ENCODE measurements around the gene AGBL3. TPM values are rescaled to one million over a fixed set of nuclear protein-coding genes. Genes with fewer than 3 reads are reported as not detected.
A peak's percentile ranks its signal among the peaks of the same experiment; 100 is the strongest.

Gene AGBL3
- total and polyA plus RNA-seq, 9 of the 15 experiments (the other 6 are each of a cell fraction or from before 2014, with no cell fraction given): 0.54 to 2.9 (median 1.7) TPM

- TF ChIP-seq JUNB (CRISPR knock-in tag; conservative IDR thresholded peaks at IDR 0.05) (no peak), YY1 (IDR thresholded peaks at IDR 0.05; ENCODE audit: borderline replicate concordance in 1 of 3, control insufficient read depth in 1 of 3, extremely low read depth in 1 of 3, insufficient read depth in 3 of 3, insufficient read length in 1 of 3, insufficient replicate concordance in 2 of 3, low read depth in 1 of 3, low read length in 2 of 3) (no peak), NFYB (IDR thresholded peaks at IDR 0.05; ENCODE audit: extremely low read depth, insufficient read length) (no peak), DACH1 (IDR thresholded peaks at IDR 0.05; ENCODE audit: partially characterized antibody) (no peak), ZNF740 (CRISPR knock-in tag; IDR thresholded peaks at IDR 0.05) (no peak), ZNF740 (tag; IDR thresholded peaks at IDR 0.05) (no peak), MED1 (CRISPR knock-in tag; IDR thresholded peaks at IDR 0.05; ENCODE audit: borderline replicate concordance) (no peak), RNF219 (CRISPR knock-in tag; IDR thresholded peaks at IDR 0.05) (no peak), HDAC3 (IDR thresholded peaks at IDR 0.05; ENCODE audit: borderline replicate concordance, partially characterized antibody) (peak; percentile 7), THRAP3 (IDR thresholded peaks at IDR 0.05; ENCODE audit: borderline replicate concordance) (0 out of 2 replicates have a peak, but pooled peaks have one; percentile 80), ARID1B (IDR thresholded peaks at IDR 0.05) (0 out of 2 replicates have a peak, but pooled peaks have one; percentile 7), HNRNPH1 (optimal IDR thresholded peaks at IDR 0.05; ENCODE audit: low read depth, low read length) (no peak)
- TF ChIP-seq, protein P1, sequence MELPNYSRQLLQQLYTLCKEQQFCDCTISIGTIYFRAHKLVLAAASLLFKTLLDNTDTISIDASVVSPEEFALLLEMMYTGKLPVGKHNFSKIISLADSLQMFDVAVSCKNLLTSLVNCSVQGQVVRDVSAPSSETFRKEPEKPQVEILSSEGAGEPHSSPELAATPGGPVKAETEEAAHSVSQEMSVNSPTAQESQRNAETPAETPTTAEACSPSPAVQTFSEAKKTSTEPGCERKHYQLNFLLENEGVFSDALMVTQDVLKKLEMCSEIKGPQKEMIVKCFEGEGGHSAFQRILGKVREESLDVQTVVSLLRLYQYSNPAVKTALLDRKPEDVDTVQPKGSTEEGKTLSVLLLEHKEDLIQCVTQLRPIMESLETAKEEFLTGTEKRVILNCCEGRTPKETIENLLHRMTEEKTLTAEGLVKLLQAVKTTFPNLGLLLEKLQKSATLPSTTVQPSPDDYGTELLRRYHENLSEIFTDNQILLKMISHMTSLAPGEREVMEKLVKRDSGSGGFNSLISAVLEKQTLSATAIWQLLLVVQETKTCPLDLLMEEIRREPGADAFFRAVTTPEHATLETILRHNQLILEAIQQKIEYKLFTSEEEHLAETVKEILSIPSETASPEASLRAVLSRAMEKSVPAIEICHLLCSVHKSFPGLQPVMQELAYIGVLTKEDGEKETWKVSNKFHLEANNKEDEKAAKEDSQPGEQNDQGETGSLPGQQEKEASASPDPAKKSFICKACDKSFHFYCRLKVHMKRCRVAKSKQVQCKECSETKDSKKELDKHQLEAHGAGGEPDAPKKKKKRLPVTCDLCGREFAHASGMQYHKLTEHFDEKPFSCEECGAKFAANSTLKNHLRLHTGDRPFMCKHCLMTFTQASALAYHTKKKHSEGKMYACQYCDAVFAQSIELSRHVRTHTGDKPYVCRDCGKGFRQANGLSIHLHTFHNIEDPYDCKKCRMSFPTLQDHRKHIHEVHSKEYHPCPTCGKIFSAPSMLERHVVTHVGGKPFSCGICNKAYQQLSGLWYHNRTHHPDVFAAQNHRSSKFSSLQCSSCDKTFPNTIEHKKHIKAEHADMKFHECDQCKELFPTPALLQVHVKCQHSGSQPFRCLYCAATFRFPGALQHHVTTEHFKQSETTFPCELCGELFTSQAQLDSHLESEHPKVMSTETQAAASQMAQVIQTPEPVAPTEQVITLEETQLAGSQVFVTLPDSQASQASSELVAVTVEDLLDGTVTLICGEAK (IDR thresholded peaks at IDR 0.05): no peak
- TF ChIP-seq, protein P1 (CRISPR knock-in tag; IDR thresholded peaks at IDR 0.05): no peak
Observed at GRCh38 chr7:134985894-134986362, 380 bp upstream of the AGBL3 start (continued).
